GM23248 (cell line): ENCODE results near the gene RECQL5. TPM values are rescaled to one million over a fixed set of nuclear protein-coding genes. Genes with fewer than 3 reads are reported as not detected.

Experiments
- DNase-seq: peaks from one replicate; pipeline ENCODE4 v3.0.0-alpha.2; 2015
- H2AFZ ChIP-seq: fragments of 200-600 bp; sonication (generic); 2 replicates; pipeline ENCODE4 v1.6.1; 2016; ENCODE audit warnings: antibody characterized with exemption
- H3F3A ChIP-seq: fragments of 200-600 bp; sonication (generic); 2 replicates; pipeline ENCODE4 v1.6.1; 2016; ENCODE audit warnings: mild to moderate bottlenecking, antibody characterized with exemption, mixed run types; ENCODE audit not compliant: insufficient read depth
- H3K27ac ChIP-seq: fragments of 200-600 bp; sonication (generic); 2 replicates; pipeline ENCODE4 v1.5.1; 2016; ENCODE audit warnings: mild to moderate bottlenecking
- H3K27me3 ChIP-seq: fragments of 200-600 bp; sonication (generic); replicated peaks from 2 replicates; pipeline ENCODE4 v1.6.1; 2016; ENCODE audit warnings: mild to moderate bottlenecking; ENCODE audit not compliant: insufficient read depth
- H3K36me3 ChIP-seq: fragments of 200-600 bp; sonication (generic); 2 replicates; pipeline ENCODE4 v1.6.1; 2016; ENCODE audit warnings: low read depth, mild to moderate bottlenecking
- H3K4me1 ChIP-seq: fragments of 200-600 bp; sonication (generic); 2 replicates; pipeline ENCODE4 v1.6.1; 2016; ENCODE audit warnings: mild to moderate bottlenecking; ENCODE audit not compliant: insufficient read depth
- H3K4me2 ChIP-seq: fragments of 200-600 bp; sonication (generic); one replicate; pipeline ENCODE4 v1.6.1; 2016; ENCODE audit warnings: mild to moderate bottlenecking; ENCODE audit not compliant: unreplicated experiment
- H3K4me3 ChIP-seq: fragments of 200-600 bp; sonication (generic); 2 replicates; pipeline ENCODE4 v1.5.1; 2016; ENCODE audit warnings: mild to moderate bottlenecking
- H3K79me2 ChIP-seq: fragments of 200-600 bp; sonication (generic); 2 replicates; pipeline ENCODE4 v1.6.1; 2016; ENCODE audit warnings: mild to moderate bottlenecking; ENCODE audit not compliant: insufficient read depth
- H3K9ac ChIP-seq: fragments of 200-600 bp; sonication (generic); 2 replicates; pipeline ENCODE4 v1.6.1; 2016; ENCODE audit warnings: mild to moderate bottlenecking
- H3K9me2 ChIP-seq: fragments of 200-600 bp; sonication (generic); 2 replicates; pipeline ENCODE4 v1.6.1; 2016; ENCODE audit warnings: mixed run types, mild to moderate bottlenecking, moderate library complexity; ENCODE audit not compliant: insufficient read depth
- H3K9me3 ChIP-seq: fragments of 200-600 bp; sonication (generic); one replicate; pipeline ENCODE4 v1.6.1; 2017; ENCODE audit warnings: low read depth
- H4K20me1 ChIP-seq: fragments of 200-600 bp; sonication (generic); 2 replicates; pipeline ENCODE4 v1.6.0; 2016; ENCODE audit not compliant: insufficient read depth
- EZH2 ChIP-seq: fragments of 200-600 bp; sonication (generic); IDR thresholded peaks from 2 replicates; pipeline ENCODE4 v1.6.1; 2018; ENCODE audit warnings: antibody characterized with exemption, mild to moderate bottlenecking; ENCODE audit not compliant: insufficient read depth, poor library complexity, severe bottlenecking
- EZH2phosphoT487 ChIP-seq: fragments of 200-600 bp; sonication (generic); IDR thresholded peaks from 2 replicates; pipeline ENCODE4 v1.6.1; 2018; ENCODE audit warnings: antibody characterized with exemption, moderate library complexity, mild to moderate bottlenecking, low read depth; ENCODE audit not compliant: insufficient read depth
- WGBS, 2 experiments: methylation state at CpG; one replicate each; pipeline ENCODE4 v1.1.6; 2015 to 2017; ENCODE audit warnings: low lambda C conversion rate in 2 of 2, low coverage in 1 of 2; ENCODE audit errors: missing lambda C conversion rate in 2 of 2; 5-methylcytosine and 5-hydroxymethylcytosine counted together
- in situ Hi-C: fragments of 300-500 bp; cut with MboI; formaldehyde crosslinking; loops from 2 replicates; pipeline ENCODE4 v1.15.0; 2020
- polyA plus RNA-seq: library from polyadenylated mRNA; unstranded; fragments of >200 nt; fragmentation: Nextera tagmentation; extraction: Ambion mirVana; gene quantifications from 2 replicates; pipeline ENCODE4 v1.2.1, GENCODE V29; 2016
- total RNA-seq: library from RNA; depleted of rRNA; stranded (reverse); fragments of >200 nt; shearing (Covaris generic); gene quantifications from 2 replicates; pipeline ENCODE4 v1.2.3, GENCODE V29; 2014

Gene RECQL5
- total and polyA plus RNA-seq, 2 experiments from 2014 or later: 12.8 to 20.9 TPM

GRCh38 chr17:75591722-75592302, 75.1 kb downstream of the RECQL5 start:
- Histone ChIP-seq H3K79me2 (no peaks in the 10 kb centered on the region), H3K4me1 (no peaks in the 10 kb centered on the region), H3K36me3 (no peaks in the 10 kb centered on the region), H3F3A (no peaks in the 10 kb centered on the region), H4K20me1 (no peaks in the 10 kb centered on the region), H3K9me2 (no peaks in the 10 kb centered on the region), H3K9me3 (no peaks in the 10 kb centered on the region), H3K4me3 (no peak overlapping the region), H3K4me2 (no peak overlapping the region), H3K27me3 (peaks cover 12% of the 10 kb centered on the region; the same call in 1 of the 2 replicates), H3K27ac (no peak overlapping the region), H2AFZ (no peak overlapping the region), H3K9ac (no peak overlapping the region)
- WGBS, 2 experiments: 83 to 84% methylated on average over 5 to 7 of the region's 7 CpGs
- in situ Hi-C loops: loop anchor here (10.0 kb wide), 1 partner anchor 63 kb away; no protein-coding TSS in a partner anchor
- TF ChIP-seq EZH2phosphoT487: no peak
- TF ChIP-seq EZH2: no peak
- DNase-seq: no peak

- Histone ChIP-seq H3K79me2 (no peaks in the 10 kb centered on the region), H3F3A (no peaks in the 10 kb centered on the region), H3K4me3 (no peak overlapping the region), H3K4me2 (no peak overlapping the region), H3K9me2 (no peaks in the 10 kb centered on the region), H3K9me3 (no peaks in the 10 kb centered on the region), H3K27ac (no peak overlapping the region), H2AFZ (no peak overlapping the region), H3K4me1 (no peaks in the 10 kb centered on the region), H3K36me3 (no peaks in the 10 kb centered on the region), H3K27me3 (peaks cover 19% of the 10 kb centered on the region; the same call in 1 of the 2 replicates), H3K9ac (no peak overlapping the region), H4K20me1 (no peaks in the 10 kb centered on the region)
- TF ChIP-seq EZH2: no peak
- TF ChIP-seq EZH2phosphoT487: no peak
- DNase-seq: no peak
- in situ Hi-C loops: loop anchor here (10.0 kb wide), 1 partner anchor 64 kb away; no protein-coding TSS in a partner anchor
- 90 to 94% methylated on average over 12 of the region's 12 CpGs for WGBS, 2 experiments
Observed at GRCh38 chr17:75590849-75591721, 75.9 kb downstream of the RECQL5 start.

GRCh38 chr17:75590314-75590761, 76.6 kb downstream of the RECQL5 start:
- H3K36me3 ChIP-seq: no peaks in the 10 kb centered on the region
- no peaks in the 10 kb centered on the region for H3K79me2 ChIP-seq
- no peaks in the 10 kb centered on the region for H3F3A ChIP-seq
- H3K4me1 ChIP-seq: no peaks in the 10 kb centered on the region
- H3K4me3 ChIP-seq: no peak overlapping the region
- in situ Hi-C loops: loop anchor here (10.0 kb wide), 1 partner anchor 64 kb away; no protein-coding TSS in a partner anchor
- no peak overlapping the region for H3K4me2 ChIP-seq
- TF ChIP-seq EZH2phosphoT487 (no peak), EZH2 (no peak)
- 79 to 89% methylated on average over 8 of the region's 8 CpGs for WGBS, 2 experiments
- H4K20me1 ChIP-seq: no peaks in the 10 kb centered on the region
- no peak overlapping the region for H3K27ac ChIP-seq
- H3K9me3 ChIP-seq: no peaks in the 10 kb centered on the region
- no peak overlapping the region for H3K9ac ChIP-seq
- peaks cover 20% of the 10 kb centered on the region; the same call in 1 of the 2 replicates for H3K27me3 ChIP-seq
- no peaks in the 10 kb centered on the region for H3K9me2 ChIP-seq
- no peak for DNase-seq
- no peak overlapping the region for H2AFZ ChIP-seq

GRCh38 chr17:75589919-75590303, 77.0 kb downstream of the RECQL5 start:
- Histone ChIP-seq H3K9me2 (no peaks in the 10 kb centered on the region), H3K36me3 (no peaks in the 10 kb centered on the region), H4K20me1 (no peaks in the 10 kb centered on the region), H3K4me3 (no peak overlapping the region), H3F3A (no peaks in the 10 kb centered on the region), H3K27me3 (peaks cover 20% of the 10 kb centered on the region; the same call in 1 of the 2 replicates), H3K4me1 (no peaks in the 10 kb centered on the region), H3K9ac (no peak overlapping the region), H3K4me2 (no peak overlapping the region), H3K79me2 (no peaks in the 10 kb centered on the region), H3K9me3 (no peaks in the 10 kb centered on the region), H3K27ac (no peak overlapping the region), H2AFZ (no peak overlapping the region)
- WGBS, 2 experiments: 41 to 57% methylated on average over 16 to 26 of the region's 29 CpGs
- DNase-seq: no peak
- in situ Hi-C loops: loop anchor here (10.0 kb wide), 1 partner anchor 65 kb away; no protein-coding TSS in a partner anchor
- TF ChIP-seq EZH2 (no peak), EZH2phosphoT487 (no peak)
